AG20443 (cell line): ENCODE measurements around the gene MARVELD3.

ENCODE experiments used
- DNase-seq: peaks from one replicate; pipeline ENCODE4 v3.0.0; 2012; ENCODE audit warnings: low spot score, mixed read lengths

MARVELD3 gene

DNA sequence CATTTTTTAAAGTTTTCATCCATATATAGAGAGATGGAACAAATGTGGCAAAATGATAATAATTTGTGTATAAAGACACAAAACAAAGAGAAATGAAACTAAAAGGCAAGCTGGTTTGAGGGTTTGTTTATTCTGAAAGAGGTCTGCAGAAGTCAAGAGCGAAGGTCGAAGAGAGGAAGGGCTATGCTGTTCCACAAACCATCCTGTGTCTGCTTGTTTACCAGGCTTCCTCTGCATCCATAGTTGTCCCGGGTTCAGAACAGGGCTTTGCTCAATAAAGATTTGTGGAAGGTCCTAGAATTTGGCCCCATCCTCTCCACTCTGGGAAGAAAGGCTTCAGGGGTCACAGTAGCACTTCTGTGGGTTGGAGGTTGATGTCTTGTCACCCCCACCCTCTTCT lies 2.4 kb upstream of the MARVELD3 start:
- no peak for DNase-seq

DNA sequence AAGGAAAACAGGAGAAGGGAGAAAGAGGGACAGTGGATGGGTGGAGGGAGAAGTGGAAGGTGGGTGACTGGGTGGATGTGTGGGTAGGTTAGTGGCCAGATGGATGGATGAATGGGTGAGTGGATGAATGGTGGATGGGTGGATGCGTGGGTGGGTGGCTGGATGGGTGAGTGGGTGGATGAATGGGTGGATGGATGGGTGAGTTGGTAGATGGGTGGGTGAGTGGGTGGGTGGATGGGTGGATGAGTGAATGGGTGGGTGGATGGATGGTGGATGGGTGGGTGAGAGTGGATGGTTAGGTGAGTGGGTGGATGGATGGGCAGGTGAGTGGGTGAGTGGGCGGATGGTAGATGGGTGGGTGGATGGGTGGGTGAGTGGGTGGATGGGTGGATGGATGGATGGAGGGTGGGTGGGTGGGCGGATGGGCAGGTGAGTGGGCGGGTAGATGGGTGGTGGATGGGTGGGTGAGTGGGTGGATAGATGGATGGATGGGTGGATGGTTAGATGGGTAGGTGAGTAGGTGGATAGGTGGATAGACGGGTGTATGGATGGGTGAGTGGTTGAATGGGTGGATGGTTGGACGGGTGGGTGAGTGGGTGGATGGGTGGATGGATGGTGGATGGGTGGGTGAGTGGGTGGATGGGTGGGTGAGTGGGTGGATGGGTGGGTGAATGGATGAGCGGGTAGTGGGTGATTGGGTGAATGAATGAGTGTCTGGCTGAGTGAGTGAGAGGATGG lies 702 bp upstream of the MARVELD3 start:
- DNase-seq = no peak

DNA sequence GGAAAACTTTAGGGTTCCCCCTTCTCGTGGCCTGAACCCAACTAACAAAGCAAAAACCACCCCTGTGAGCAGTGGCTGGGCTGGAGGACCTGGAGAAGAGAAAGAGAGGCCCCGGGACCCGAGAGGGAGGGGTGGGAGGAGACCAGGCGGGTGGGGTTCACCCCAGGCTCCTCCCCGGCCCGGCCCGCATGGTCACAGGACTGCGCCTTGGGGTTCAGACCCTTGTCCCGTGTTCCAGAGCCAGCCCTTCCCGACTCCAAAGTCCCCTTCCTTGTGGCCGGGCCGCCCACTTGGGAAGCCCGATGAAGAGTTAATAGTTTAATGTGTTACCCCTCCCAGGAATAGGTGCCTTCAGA lies 852 bp downstream of the MARVELD3 start:
- peak; percentile 39 for DNase-seq

GRCh38 chr16:71627731-71628181 lies 1.8 kb downstream of the MARVELD3 start:
- no peak for DNase-seq

GRCh38 chr16:71628810-71629209 lies 2.8 kb downstream of the MARVELD3 start:
- no peak for DNase-seq

DNA sequence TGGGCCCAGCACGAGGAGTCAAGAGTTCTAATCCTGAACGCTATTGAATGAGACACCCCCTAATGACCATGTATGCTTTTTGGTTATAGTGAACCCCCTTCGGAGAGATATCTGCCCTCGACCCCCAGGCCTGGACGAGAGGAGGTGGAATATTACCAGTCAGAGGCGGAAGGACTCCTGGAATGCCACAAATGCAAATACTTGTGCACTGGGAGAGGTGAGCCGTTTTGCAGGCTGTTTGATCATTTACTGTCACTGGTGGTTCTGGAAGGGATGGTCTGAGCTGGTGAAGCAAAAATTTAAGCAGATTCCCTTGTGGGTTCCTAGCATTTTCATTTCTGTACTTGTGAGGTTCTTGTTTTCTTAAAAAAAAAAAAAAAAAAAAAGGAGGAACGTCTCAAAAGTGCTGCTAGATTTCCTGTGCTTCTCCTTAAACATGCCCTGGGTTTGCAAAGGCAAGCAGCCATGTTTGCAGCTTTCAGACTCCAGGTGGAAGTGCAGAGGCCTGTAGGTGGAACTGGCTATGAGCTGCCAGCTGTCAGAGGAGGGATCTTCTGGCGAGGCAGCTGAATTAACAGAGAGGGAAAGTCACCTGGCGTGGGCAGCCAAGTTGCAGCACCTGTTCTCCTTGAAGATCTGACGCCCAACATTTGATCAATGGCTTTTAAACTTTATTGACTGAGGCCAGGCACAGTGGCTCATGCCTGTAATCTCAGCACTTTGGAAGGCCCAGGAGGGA lies 3.5 kb downstream of the MARVELD3 start:
- DNase-seq = no peak

DNA sequence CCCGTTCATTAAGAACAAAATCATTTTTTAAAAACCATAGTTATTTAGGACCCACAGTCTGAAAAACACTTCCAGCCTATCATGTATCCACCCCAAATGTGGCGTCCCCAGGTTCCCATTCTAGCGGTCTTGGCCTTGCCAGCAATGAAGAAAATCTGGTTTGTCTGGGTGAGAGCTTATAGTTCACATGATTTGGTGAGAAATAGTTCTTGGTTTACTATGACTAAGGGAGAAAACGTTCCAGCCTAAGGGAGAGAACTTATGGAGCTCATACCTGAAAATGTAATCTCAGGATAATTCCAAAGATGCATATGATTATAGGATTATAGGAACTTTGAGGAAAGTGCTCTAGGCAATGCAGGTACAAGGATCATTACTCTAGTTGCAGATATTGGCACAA lies 4.8 kb downstream of the MARVELD3 start:
- DNase-seq = no peak

GRCh38 chr16:71631776-71632175 lies 5.8 kb downstream of the MARVELD3 start:
- DNase-seq = no peak

- DNase-seq = no peak
Observed at GRCh38 chr16:71635632-71636031, 9.6 kb downstream of the MARVELD3 start.

GRCh38 chr16:71637398-71637797 lies 11.4 kb downstream of the MARVELD3 start:
- peak; percentile 44 for DNase-seq

GRCh38 chr16:71645450-71645849 lies 19.5 kb downstream of the MARVELD3 start:
- DNase-seq = peak; percentile 37

DNA sequence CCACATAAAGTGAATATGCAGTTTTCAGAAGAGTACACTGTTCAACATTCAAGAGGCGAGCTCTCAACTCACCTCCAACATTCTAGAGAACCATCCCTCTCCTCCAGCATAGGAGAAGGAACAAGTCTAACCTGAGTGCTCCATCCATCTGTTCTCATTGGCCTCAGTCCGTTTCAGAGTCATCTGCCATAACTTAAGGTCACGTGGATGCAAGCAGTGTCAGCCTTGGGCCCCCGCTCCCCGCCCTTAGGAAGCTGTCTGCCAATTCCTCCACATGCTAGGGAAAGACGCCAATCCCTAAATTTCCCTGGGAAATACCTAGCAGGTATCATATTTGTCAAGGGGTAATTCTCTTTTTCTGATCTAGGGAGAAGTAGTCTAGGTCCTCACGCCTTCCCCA lies 21.4 kb downstream of the MARVELD3 start:
- no peak for DNase-seq

DNA sequence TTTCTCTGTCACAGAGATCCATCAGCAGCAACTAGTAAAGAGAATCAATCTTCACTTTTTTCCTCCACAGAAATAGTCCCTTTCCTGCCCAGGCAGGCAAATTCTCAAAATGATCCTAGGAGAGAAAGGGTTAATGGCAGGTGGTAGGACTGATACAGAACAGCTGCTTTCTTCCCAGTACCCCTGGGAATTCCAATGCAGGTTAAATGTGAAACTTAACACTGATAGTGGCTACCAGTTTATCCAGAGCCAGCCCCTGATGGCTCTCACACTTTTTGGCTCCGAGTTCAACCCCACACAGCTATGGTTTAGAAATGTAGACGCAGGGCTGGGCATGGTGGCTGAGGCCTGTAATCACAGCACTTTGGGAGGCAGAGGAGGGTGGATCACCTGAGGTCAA lies 22.2 kb downstream of the MARVELD3 start:
- DNase-seq = no peak

- DNase-seq = peak; percentile 28
Observed at GRCh38 chr16:71648921-71649320, 22.9 kb downstream of the MARVELD3 start.

- DNase-seq = no peak
Observed at GRCh38 chr16:71649704-71650103, 23.7 kb downstream of the MARVELD3 start.

DNA sequence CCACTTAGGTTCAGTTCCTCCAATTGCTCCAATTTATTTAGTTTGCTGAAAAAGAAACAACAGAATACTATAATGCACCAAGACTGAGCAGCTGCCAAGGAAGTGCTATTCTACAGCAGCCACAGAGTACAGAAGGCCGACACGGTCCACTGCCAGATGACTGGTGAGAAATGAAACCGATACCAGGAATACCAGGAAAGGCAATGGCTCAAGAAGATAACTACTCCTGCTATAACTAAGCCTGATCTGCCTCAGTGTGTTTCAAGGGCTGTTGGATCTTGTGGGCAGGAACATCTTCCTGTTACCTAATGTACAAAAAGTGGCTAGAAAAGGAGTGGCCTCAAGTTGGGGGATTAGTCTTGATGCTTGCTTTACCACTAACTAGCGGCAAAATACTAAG lies 32.8 kb downstream of the MARVELD3 start:
- DNase-seq = no peak

- DNase-seq = no peak
Observed at GRCh38 chr16:71659471-71659870, 33.5 kb downstream of the MARVELD3 start.

DNA sequence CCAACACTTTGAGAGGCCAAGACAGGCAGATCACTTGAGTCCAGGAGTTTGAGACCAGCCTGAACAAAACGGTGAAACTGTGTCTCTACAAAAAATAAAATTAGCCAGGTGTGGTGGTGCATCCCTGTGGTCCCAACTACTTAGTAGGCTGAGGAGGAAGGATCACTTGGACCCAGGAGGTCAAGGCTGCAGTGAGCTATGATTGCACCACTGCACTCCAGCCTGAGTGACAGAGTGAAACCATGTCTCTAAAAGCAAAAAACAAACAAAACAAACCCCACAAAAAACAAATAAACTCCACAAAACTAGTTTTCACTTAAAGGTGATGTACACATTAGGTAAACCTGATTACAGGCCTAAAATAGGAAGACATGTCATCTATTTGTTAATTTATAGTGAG lies 40.3 kb downstream of the MARVELD3 start:
- DNase-seq = no peak

DNA sequence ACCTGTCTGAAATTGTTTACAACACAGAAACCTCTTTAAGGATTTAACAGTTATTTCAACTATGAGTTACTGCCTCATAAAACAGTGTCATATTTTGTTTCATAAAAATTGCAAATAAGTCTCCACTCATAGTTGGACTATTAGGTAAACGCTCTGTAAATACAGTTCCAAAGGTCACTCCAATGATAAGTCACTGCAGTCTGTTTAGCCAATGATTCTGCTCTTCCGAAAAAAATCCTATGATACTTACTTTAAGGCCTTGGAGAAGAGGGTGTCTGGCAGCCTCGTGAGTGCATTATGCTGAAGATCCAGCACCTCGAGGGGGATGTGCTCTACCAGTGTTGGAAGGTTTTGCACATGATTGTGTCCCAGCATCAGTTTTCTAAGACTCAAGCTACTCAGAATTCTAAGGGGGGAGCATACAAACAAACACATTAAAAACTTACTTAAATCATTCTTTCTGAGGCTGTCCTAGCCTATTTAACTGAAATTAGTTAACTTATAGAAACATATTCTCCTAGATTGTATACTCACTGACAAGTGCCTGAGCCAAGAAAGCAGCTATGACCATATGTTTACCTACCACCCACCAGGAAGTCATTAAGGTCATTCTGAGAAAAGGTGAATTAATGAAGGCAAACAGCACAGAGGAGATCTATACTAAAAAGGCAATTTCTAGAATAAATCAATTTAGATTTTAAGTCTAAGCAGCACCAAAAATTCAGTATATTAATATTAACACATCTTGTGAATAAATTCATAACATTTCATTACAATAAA lies 41.1 kb downstream of the MARVELD3 start:
- no peak for DNase-seq

- DNase-seq = no peak
Observed at GRCh38 chr16:71669926-71670536, 44.0 kb downstream of the MARVELD3 start.

DNA sequence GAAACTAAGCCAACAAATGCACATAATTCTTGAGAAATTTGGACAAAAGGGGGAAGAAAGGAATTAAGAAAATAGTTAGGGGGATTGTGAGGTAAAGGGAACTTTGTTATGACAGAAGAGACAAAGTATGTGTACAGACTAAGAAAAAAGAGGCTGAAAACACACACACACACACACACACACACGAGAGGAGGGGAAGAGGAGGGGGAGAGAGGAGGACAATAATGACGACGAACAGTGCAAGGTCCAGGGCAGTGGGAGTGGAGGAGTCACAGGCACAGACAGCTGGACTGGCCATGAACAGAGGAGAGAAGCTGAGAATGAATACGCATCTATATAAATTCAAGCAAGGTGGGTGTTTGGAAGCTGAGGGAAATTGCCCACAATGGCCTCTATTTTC lies 44.6 kb downstream of the MARVELD3 start:
- DNase-seq = no peak

DNA sequence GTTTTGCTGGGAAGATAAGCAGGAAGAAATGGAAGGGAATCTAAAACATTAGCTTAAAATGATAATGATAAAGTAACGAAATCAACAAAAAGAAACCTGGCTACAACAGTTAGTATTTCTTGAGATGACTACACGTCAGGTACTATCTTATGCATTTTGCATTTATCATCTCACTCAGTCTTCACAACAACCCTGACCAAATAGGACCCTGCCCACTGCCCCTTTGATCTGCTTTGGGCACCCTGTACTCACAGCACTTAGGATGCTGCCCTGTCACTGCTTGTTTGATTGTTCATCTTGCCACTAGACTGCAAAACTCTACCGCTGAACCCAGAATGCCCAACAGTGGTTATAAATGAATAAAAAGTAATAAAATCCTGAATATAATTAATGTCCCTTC lies 45.2 kb downstream of the MARVELD3 start:
- DNase-seq = no peak
